ENCODE measurements around the gene SMAD3. TPM values are rescaled to one million over a fixed set of nuclear protein-coding genes. Genes with fewer than 3 reads are reported as not detected.

The SMAD3 gene
- total and polyA plus RNA-seq, 2 of the 8 experiments (the other 6 are each of a cell fraction or from before 2014, with no cell fraction given), result 10.1 to 12.4 TPM

DNA sequence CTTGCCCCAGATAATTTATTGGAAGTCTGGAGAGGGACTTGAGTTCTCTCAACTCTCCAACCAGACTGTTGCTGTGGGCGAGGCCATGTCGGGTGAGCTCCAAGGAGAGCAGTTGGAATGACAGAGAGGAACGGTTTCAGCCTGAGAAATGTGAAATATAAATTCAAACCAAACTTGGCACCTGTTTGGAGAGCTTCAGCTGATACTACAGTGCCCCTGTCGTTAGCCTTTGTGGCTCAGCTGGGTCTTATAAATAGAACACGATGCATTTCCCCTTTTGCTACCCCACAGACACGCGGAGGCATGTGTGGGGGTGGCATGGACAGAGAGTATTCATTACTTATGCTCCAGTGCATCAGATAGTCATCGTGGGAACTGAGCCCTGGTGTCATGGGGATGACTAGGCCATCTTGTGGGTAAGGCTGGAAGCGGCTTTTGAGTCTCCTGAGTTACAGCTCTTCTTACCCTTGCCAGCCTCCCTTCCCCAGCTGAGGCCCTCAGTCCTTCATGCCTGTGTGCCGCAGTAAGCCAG, 15.6 kb downstream of the SMAD3 start:
- H4K20me1 ChIP-seq (replicated peaks in 1 of 2; ENCODE audit: control insufficient read depth in 1 of 2, insufficient read depth in 2 of 2, low read length in 2 of 2), result no peaks in the 10 kb centered on the region
- 0 out of 2 replicates have a peak overlapping the region, but pooled peaks have one; percentile 40 for H2BK15ac ChIP-seq (ENCODE audit: low read length)
- no peak overlapping the region for H3K23ac ChIP-seq (ENCODE audit: insufficient read length)
- H3K4ac ChIP-seq (replicated peaks; ENCODE audit: insufficient read length, low read depth, low read length), result no peak overlapping the region
- no peak overlapping the region for H2BK5ac ChIP-seq (ENCODE audit: low read depth, low read length)
- no peak overlapping the region; the same call in 1 of the 2 replicates for H3K18ac ChIP-seq (ENCODE audit: extremely low read depth, low read length)
- WGBS, 2 experiments (ENCODE audit: extremely low coverage in 1 of 2, insufficient coverage in 1 of 2, insufficient read length in 1 of 2, insufficient replicate concordance in 2 of 2, low coverage in 1 of 2, low lambda C conversion rate in 2 of 2, missing lambda C conversion rate in 1 of 2), result 86% methylated on average over 10 of the region's 10 CpGs; no CpG with 5 or more reads in 1 of the 2 experiments
- no peak for TF ChIP-seq HDAC2 (IDR thresholded peaks at IDR 0.05; ENCODE audit: borderline replicate concordance in 1 of 2, low read depth in 2 of 2, low read length in 2 of 2)
- peak; percentile 26 to 57 for TF ChIP-seq RAD21 (IDR thresholded peaks at IDR 0.05 in 1 of 2, conservative IDR thresholded peaks at IDR 0.05 in 1 of 2; ENCODE audit: low read depth in 2 of 2, low read length in 2 of 2)
- TF ChIP-seq, protein P1, sequence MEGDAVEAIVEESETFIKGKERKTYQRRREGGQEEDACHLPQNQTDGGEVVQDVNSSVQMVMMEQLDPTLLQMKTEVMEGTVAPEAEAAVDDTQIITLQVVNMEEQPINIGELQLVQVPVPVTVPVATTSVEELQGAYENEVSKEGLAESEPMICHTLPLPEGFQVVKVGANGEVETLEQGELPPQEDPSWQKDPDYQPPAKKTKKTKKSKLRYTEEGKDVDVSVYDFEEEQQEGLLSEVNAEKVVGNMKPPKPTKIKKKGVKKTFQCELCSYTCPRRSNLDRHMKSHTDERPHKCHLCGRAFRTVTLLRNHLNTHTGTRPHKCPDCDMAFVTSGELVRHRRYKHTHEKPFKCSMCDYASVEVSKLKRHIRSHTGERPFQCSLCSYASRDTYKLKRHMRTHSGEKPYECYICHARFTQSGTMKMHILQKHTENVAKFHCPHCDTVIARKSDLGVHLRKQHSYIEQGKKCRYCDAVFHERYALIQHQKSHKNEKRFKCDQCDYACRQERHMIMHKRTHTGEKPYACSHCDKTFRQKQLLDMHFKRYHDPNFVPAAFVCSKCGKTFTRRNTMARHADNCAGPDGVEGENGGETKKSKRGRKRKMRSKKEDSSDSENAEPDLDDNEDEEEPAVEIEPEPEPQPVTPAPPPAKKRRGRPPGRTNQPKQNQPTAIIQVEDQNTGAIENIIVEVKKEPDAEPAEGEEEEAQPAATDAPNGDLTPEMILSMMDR (IDR thresholded peaks at IDR 0.05; ENCODE audit: control extremely low read depth in 1 of 3, insufficient read depth in 1 of 3, low read depth in 1 of 3, low read length in 3 of 3), result peak in 2 of 3 experiments; percentile 25 to 32; a peak in 2 of 4 replicates
- no peaks in the 10 kb centered on the region for H3K23me2 ChIP-seq (ENCODE audit: low read depth, low read length)
- H4K91ac ChIP-seq (replicated peaks; ENCODE audit: insufficient read length, low read length), result no peak overlapping the region
- peaks cover 0 to 11% (median 6%) of the 10 kb centered on the region in 4 experiments for H3K4me1 ChIP-seq (replicated peaks in 1 of 4; ENCODE audit: control insufficient read depth in 3 of 4, insufficient read depth in 4 of 4, low read length in 3 of 4)
- 0 out of 2 replicates have a peak overlapping the region, but pooled peaks have one; percentile 16 for H2BK20ac ChIP-seq (ENCODE audit: low read length)
- no peak overlapping the region for H4K8ac ChIP-seq (ENCODE audit: extremely low read depth, insufficient read depth, low read length)
- H2BK12ac ChIP-seq (ENCODE audit: low read depth, low read length), result 0 out of 2 replicates have a peak overlapping the region, but pooled peaks have one; percentile 11
- H3K9ac ChIP-seq (replicated peaks in 1 of 4; ENCODE audit: extremely low read depth in 1 of 4, low read depth in 3 of 4, low read length in 3 of 4), result no peak overlapping the region
- no peak overlapping the region for H2AFZ ChIP-seq (ENCODE audit: low read length)
- H3K27ac ChIP-seq (ENCODE audit: low read depth, low read length), result no peak overlapping the region
- H4K5ac ChIP-seq (ENCODE audit: insufficient read length, low read depth, low read length), result no peak overlapping the region
- CTCF ChIA-PET (ENCODE audit: partially characterized antibody), result interaction anchor here (0.9 to 2.8 kb wide), 8 partner anchors 10 to 462 kb away, joined by 3 to 23 read pairs (median 3); no protein-coding TSS in a partner anchor
- peaks cover 0 to 12% of the 10 kb centered on the region in 2 experiments; a peak in 1 of 4 replicates for H3K79me2 ChIP-seq (ENCODE audit: control insufficient read depth in 1 of 2, insufficient read depth in 2 of 2, low read length in 2 of 2)
- H3K27me3 ChIP-seq (replicated peaks in 1 of 4; ENCODE audit: control insufficient read depth in 3 of 4, extremely low read depth in 1 of 4, insufficient read depth in 3 of 4, low read length in 3 of 4), result no peaks in the 10 kb centered on the region
- H3K4me3 ChIP-seq (ENCODE audit: extremely low read depth in 1 of 4, insufficient read depth in 2 of 4, low read depth in 3 of 4, low read length in 4 of 4), result no peak overlapping the region
- no peaks in the 10 kb centered on the region; a peak in 1 of 8 replicates for H3K36me3 ChIP-seq (ENCODE audit: control insufficient read depth in 2 of 4, insufficient read depth in 4 of 4, low read length in 3 of 4)
- no peak for FAIRE-seq
- DNase-seq (ENCODE audit: low read depth in 1 of 2, low spot score in 2 of 2), result no peak
- H3K9me3 ChIP-seq (ENCODE audit: insufficient read depth in 2 of 2, low read depth in 1 of 2, low read length in 1 of 2), result no peaks in the 10 kb centered on the region
- H2AK5ac ChIP-seq (ENCODE audit: low read depth, low read length), result no peak overlapping the region
- POLR2A ChIA-PET (ENCODE audit: partially characterized antibody), result interaction anchor here (1.0 to 1.6 kb wide), 4 partner anchors 8 to 17 kb away, joined by 4 to 7 read pairs (median 4); no protein-coding TSS in a partner anchor
- no peak overlapping the region for H3K56ac ChIP-seq (replicated peaks; ENCODE audit: insufficient read length, low read depth, low read length)
- no peak overlapping the region for H2BK120ac ChIP-seq (replicated peaks; ENCODE audit: low read depth, low read length)
- H3K14ac ChIP-seq (ENCODE audit: insufficient read length), result no peak overlapping the region
- peaks cover 4% of the 10 kb centered on the region for H3K79me1 ChIP-seq (ENCODE audit: low read depth, low read length)
- H3K4me2 ChIP-seq (ENCODE audit: insufficient read depth in 1 of 2, low read depth in 2 of 2, low read length in 2 of 2), result no peak overlapping the region

Measured in H1 (cell line).